Neural cell (in vitro differentiated cells): ENCODE measurements around the gene ADCY6. TPM values are rescaled to one million over a fixed set of nuclear protein-coding genes. Genes with fewer than 3 reads are reported as not detected.

ENCODE experiments used
- H2AFZ ChIP-seq: fragments of 200-600, 300-800 bp; sonication (generic), shearing (Covaris generic); 2 replicates; pipeline ENCODE4 v1.6.0; 2014; ENCODE audit warnings: low read depth, mild to moderate bottlenecking, antibody characterized with exemption, low read length, moderate library complexity
- H3F3A ChIP-seq: fragments of 200-600 bp; shearing (Covaris generic); 2 replicates; pipeline ENCODE4 v1.6.1; 2016; ENCODE audit warnings: mild to moderate bottlenecking, moderate library complexity, mixed read lengths, antibody characterized with exemption, low read length; ENCODE audit not compliant: insufficient read depth, poor library complexity, severe bottlenecking
- H3K27ac ChIP-seq: fragments of 200-600, 300-800 bp; sonication (generic), shearing (Covaris generic); 2 replicates; pipeline ENCODE4 v1.5.1; 2014; ENCODE audit warnings: mild to moderate bottlenecking, low read length, moderate library complexity
- H3K27me3 ChIP-seq: fragments of 300-800, 200-600 bp; sonication (generic), shearing (Covaris generic); 2 replicates; pipeline ENCODE4 v1.6.0; 2014; ENCODE audit warnings: mild to moderate bottlenecking, low read depth, low read length, moderate library complexity; ENCODE audit not compliant: insufficient read depth
- H3K36me3 ChIP-seq: fragments of 300-800, 200-600 bp; sonication (generic), shearing (Covaris generic); 2 replicates; pipeline ENCODE4 v1.5.1; 2014; ENCODE audit warnings: mild to moderate bottlenecking, antibody characterized with exemption, low read length, moderate library complexity; ENCODE audit not compliant: insufficient read depth
- H3K4me2 ChIP-seq: fragments of 300-800, 200-600 bp; sonication (generic), shearing (Covaris generic); 2 replicates; pipeline ENCODE4 v1.6.0; 2014; ENCODE audit warnings: mild to moderate bottlenecking, low read length
- H3K4me3 ChIP-seq: fragments of 300-800, 200-600 bp; sonication (generic), shearing (Covaris generic); 2 replicates; pipeline ENCODE4 v1.5.1; 2014; ENCODE audit warnings: mild to moderate bottlenecking, low read length, moderate library complexity
- H3K79me2 ChIP-seq: fragments of 200-600 bp; shearing (Covaris generic); replicated peaks from 2 replicates; pipeline ENCODE4 v1.6.0; 2014; ENCODE audit warnings: mild to moderate bottlenecking, low read length, moderate library complexity; ENCODE audit not compliant: insufficient read depth
- H3K9ac ChIP-seq: fragments of 300-800, 200-600 bp; sonication (generic), shearing (Covaris generic); 2 replicates; pipeline ENCODE4 v1.6.1; 2016; ENCODE audit warnings: mild to moderate bottlenecking, low read length, mixed read lengths
- H3K9me2 ChIP-seq: fragments of 200-600 bp; shearing (Covaris generic); 2 replicates; pipeline ENCODE4 v1.6.1; 2016; ENCODE audit warnings: mild to moderate bottlenecking, low read length, mixed read lengths; ENCODE audit not compliant: insufficient read depth
- H3K9me3 ChIP-seq: fragments of 200-600, 300-800 bp; sonication (generic), shearing (Covaris generic); 2 replicates; pipeline ENCODE4 v1.6.1; 2016; ENCODE audit warnings: mild to moderate bottlenecking, mixed run types, low read length, moderate library complexity, mixed read lengths
- H4K20me1 ChIP-seq: fragments of 200-600 bp; shearing (Covaris generic); 2 replicates; pipeline ENCODE4 v1.6.1; 2016; ENCODE audit warnings: mild to moderate bottlenecking, mixed run types; ENCODE audit not compliant: insufficient read depth
- CTCF ChIP-seq: fragments of 450-650 bp; IDR thresholded peaks from 2 replicates; pipeline ENCODE4 v1.5.1; 2014; ENCODE audit warnings: antibody characterized with exemption, mild to moderate bottlenecking, moderate library complexity; ENCODE audit not compliant: poor library complexity, severe bottlenecking
- EP300 ChIP-seq: fragments of 450-650 bp; conservative IDR thresholded peaks from 2 replicates; pipeline ENCODE4 v1.6.1; 2014; ENCODE audit warnings: antibody characterized with exemption, mild to moderate bottlenecking, moderate library complexity; ENCODE audit not compliant: poor library complexity, severe bottlenecking
- EZH2 ChIP-seq: fragments of 200-600, 300-800 bp; shearing (Covaris generic), sonication (generic); IDR thresholded peaks from 2 replicates; pipeline ENCODE4 v1.6.1; 2014; ENCODE audit warnings: antibody characterized with exemption, low read length, borderline replicate concordance, mild to moderate bottlenecking; ENCODE audit not compliant: insufficient read depth, poor library complexity, severe bottlenecking
- MXI1 ChIP-seq: fragments of 450-650 bp; conservative IDR thresholded peaks from 2 replicates; pipeline ENCODE4 v1.6.1; 2014; ENCODE audit warnings: antibody characterized with exemption, mild to moderate bottlenecking; ENCODE audit not compliant: poor library complexity, severe bottlenecking
- POLR2AphosphoS5 ChIP-seq: IDR thresholded peaks from 2 replicates; pipeline ENCODE4 v1.6.1; 2012
- RAD21 ChIP-seq: fragments of 450-650 bp; conservative IDR thresholded peaks from 2 replicates; pipeline ENCODE4 v1.6.1; 2014; ENCODE audit warnings: antibody characterized with exemption, mild to moderate bottlenecking, moderate library complexity
- REST ChIP-seq: IDR thresholded peaks from 2 replicates; pipeline ENCODE4 v1.6.1; 2012; ENCODE audit warnings: borderline replicate concordance
- SMC3 ChIP-seq: fragments of 450-650 bp; conservative IDR thresholded peaks from 2 replicates; pipeline ENCODE4 v1.6.1; 2014; ENCODE audit warnings: antibody characterized with exemption, mild to moderate bottlenecking, moderate library complexity; ENCODE audit not compliant: poor library complexity
- TAF1 ChIP-seq: IDR thresholded peaks from 2 replicates; pipeline ENCODE4 v1.6.1; 2012; ENCODE audit warnings: low read depth
- polyA plus RNA-seq: library from polyadenylated mRNA; depleted of rRNA; stranded (reverse); fragments of >200 nt; gene quantifications from 2 replicates; pipeline ENCODE4 v1.2.3, GENCODE V29; 2014

The ADCY6 gene
- polyA plus RNA-seq, 1 donor from 2014 or later: 43.1 TPM

- TF ChIP-seq TAF1 (no peak), RAD21 (no peak), POLR2AphosphoS5 (no peak), EP300 (no peak), EZH2 (no peak), SMC3 (no peak), MXI1 (no peak), CTCF (no peak), REST (no peak)
- Histone ChIP-seq H3K36me3 (peaks cover 9% of the 10 kb centered on the region), H3F3A (no peaks in the 10 kb centered on the region), H3K9me2 (no peaks in the 10 kb centered on the region), H3K4me3 (no peak overlapping the region), H3K27ac (no peak overlapping the region), H3K4me2 (no peak overlapping the region), H2AFZ (no peak overlapping the region), H3K27me3 (no peaks in the 10 kb centered on the region), H3K79me2 (no peaks in the 10 kb centered on the region), H3K9me3 (no peaks in the 10 kb centered on the region), H4K20me1 (no peaks in the 10 kb centered on the region), H3K9ac (no peak overlapping the region)
Observed at GRCh38 chr12:48767521-48767920, 21.4 kb downstream of the ADCY6 start.

GRCh38 chr12:48767047-48767446, 21.8 kb downstream of the ADCY6 start:
- Histone ChIP-seq H3K9me3 (no peaks in the 10 kb centered on the region), H3K36me3 (peaks cover 9% of the 10 kb centered on the region), H4K20me1 (no peaks in the 10 kb centered on the region), H3K9ac (no peak overlapping the region), H3K79me2 (no peaks in the 10 kb centered on the region), H2AFZ (no peak overlapping the region), H3K4me3 (no peak overlapping the region), H3K9me2 (no peaks in the 10 kb centered on the region), H3F3A (no peaks in the 10 kb centered on the region), H3K27ac (no peak overlapping the region), H3K4me2 (no peak overlapping the region), H3K27me3 (no peaks in the 10 kb centered on the region)
- TF ChIP-seq EZH2: no peak
- TF ChIP-seq REST: no peak
- TF ChIP-seq CTCF: no peak
- TF ChIP-seq SMC3: no peak
- no peak for TF ChIP-seq TAF1
- TF ChIP-seq EP300: no peak
- TF ChIP-seq MXI1: no peak
- no peak for TF ChIP-seq RAD21
- no peak for TF ChIP-seq POLR2AphosphoS5
